HG02588 (cell line): ENCODE results near the gene EPS8L1.
"Not testable (repeated sequence)": the region's sequence is repeated elsewhere in the genome, so short reads cannot be mapped to it uniquely, and the experiment has no call there.

ENCODE experiments used
- ATAC-seq: cut with Tn5 transposase; IDR thresholded peaks from one replicate; pipeline ENCODE4 v1.9.1; 2021; ENCODE audit warnings: mild to moderate bottlenecking, moderate library complexity; ENCODE audit not compliant: unreplicated experiment

The EPS8L1 gene

DNA sequence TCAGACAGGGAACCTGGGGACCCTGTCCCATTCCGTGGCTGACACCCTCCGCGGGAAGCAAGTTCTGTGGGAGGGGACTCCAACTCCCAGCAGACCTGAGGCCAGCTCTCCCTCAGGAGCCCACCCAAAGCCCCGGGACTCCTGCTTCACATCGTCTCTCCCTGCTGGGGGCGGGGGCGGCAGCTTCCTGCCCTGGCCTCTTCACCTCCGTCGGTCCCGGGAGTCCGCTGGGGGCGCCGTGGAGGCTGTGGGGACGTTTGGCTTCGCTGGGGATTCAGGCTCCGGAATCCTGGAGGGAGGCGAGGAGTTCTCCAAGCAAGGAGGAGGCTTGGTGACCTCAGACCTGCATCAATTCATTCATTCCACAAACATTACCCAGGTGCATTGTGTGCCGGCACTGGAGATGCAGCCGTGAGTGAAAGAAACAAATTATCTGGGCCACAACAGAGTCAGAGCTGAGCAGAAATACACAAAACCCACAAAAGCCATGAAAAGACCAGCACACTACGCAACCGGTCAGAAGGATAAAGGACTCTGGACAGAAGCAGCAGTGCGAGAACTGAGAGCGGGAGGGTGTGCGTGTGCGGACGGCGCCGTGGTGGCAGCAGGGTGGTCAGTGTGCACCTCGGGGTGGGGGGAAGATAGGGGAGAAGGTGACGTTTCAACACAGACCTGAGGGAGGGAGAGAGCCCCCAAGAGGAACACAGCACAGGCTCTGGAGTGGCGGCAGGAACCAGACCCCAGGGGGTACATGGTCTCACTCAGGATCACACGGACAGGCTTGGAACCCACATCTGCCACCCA lies 19.0 kb downstream of the EPS8L1 start:
- no peak for ATAC-seq

DNA sequence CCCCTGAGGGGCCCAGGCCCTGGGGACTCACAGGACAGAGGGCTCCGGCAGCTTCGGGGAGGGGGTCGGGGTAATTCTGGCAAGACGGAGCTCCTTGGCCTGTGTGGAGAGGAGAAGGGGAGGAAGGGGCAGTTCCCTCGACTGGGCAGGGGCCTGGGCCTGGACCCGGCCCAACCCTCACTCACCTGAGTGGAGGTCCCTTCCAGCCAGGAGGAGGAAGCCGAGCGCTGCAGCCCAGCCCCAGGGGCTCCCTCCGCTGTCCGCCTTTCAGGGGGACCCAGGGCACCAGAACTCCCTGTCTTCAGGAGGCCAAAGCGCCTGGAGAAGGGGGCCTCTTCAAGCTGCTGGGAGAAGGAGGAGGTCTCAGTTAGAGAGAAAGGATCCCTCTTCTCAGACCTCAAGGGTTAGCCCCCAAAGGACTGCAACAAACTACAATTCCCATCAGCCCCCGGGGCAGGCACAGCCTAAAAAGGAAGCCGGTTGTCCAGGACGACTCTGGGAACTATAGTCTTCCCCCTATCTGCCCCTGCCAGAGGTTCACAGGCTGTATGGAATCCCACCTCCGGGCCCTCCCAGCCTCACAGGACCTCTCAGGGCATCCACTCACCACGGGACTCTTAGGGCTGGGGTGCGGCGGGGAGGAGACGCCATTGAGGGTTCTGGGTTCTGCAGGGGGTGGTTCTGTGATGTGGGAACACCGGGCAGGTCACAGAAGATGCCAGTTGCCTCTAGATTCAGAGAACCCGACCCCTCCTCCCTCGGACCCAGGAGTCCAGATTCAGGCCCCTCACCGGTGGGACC lies 19.8 kb downstream of the EPS8L1 start:
- ATAC-seq = no peak

DNA sequence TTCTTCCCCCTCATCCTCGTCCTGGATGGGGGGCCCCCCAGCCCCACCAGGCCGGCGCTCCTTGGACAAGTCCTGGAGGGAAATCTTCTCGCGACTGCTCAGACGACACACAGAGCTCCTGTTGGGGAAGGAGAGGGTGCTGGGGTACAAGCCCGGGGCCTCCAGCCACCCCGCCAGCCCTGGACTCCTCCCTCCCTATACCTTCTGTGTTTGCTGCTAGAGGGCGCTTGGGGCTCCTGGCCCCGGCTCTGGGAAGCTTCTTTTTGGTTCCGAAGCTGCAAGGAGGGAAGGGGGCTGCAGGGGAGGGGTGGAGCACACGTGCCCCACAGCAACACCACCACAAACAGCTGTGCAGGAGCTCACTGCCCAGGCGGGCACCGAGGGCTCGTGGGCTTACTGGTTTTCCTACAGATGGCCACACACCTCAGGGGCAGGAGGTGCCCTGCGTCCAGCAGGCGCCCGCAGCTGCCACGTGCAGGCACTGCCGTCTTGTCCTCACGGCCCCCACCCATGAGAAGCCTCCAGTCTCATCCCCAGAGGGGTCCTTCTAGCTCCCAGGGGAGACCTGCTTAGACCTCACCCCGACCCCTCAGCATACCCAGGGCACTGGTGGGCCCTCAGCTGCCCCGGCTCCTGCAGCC lies 20.5 kb downstream of the EPS8L1 start:
- no peak for ATAC-seq

DNA sequence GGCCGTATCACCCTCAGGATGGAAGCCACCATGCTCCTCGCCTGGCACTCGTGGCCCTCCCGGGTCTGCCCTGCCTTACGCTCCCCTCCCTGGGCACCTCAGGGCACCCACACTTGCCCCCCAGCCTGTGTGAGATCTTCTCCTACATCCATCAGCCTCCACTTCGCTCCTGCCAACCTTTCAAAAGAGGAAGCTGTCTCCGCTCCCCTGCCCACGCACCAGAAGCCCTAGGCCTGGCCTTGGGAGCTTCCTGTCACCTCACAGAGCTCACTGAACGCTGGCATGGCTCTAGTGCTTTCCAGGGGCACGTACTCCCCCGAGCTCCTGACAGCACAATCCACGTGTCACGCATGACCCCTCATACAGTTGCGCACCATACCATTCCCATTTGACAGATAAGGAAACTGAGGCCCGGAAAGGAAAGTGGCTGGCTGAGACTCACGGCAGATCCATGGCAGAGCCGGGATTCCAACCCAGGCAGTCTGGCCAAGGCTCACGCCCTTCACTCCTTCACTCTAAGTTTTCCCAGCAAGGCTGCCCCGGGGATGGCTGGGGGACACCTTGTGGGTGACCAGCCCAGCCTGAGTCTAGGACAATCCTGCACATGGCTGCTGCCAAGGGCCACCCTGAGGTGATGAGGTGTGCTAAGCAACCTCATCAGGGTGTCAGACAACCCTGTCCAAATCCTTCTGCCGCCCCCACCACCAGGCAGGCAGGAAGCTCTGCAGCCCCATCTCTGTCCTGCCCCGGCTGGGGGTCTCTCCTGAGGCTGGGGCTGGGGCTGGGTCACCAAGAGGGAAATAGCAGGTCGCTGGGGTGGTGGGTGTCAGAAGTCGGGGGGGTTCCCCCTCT lies 22.4 kb downstream of the EPS8L1 start:
- no peak for ATAC-seq

DNA sequence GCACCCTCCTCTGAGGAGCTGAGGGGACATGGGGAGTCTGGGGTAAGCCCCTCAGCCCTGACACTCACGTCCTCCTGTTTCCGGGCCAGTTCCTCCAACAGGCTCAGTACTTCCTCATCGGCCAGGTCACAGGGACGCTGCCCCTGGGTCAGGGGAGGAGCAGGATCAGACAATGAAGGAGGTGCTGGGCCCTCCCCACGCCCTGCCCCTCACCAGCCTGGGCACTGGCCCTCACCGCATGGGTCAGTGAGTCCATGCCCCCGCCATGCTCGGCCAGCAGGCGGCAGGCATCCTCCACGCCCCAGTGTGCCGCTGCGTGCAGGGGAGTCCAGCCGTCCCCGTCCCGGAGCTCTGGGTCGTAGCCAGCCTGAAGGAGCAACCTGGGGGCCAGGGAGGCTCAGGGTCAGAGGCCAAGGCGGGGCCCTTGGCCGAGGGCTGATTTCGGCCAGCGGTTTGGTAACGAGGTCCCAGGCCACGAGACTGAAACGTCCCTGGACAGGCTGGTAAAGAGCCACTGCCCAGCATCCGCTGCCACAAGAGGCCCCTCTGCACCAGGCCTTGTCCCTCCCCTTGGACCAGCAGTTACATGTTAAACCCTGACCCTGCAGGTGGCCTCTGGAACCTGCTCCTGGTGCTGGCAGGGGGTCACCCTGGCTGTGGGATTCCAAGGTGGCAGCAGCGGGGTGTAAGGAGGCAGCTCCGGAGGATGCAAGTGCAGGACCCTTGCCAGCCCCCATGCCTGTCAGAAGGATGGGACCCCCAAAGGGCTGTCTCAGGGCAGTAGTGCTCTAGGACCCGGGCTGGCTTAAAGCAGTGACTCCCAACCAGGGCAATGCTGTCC lies 23.3 kb downstream of the EPS8L1 start:
- no peak for ATAC-seq

DNA sequence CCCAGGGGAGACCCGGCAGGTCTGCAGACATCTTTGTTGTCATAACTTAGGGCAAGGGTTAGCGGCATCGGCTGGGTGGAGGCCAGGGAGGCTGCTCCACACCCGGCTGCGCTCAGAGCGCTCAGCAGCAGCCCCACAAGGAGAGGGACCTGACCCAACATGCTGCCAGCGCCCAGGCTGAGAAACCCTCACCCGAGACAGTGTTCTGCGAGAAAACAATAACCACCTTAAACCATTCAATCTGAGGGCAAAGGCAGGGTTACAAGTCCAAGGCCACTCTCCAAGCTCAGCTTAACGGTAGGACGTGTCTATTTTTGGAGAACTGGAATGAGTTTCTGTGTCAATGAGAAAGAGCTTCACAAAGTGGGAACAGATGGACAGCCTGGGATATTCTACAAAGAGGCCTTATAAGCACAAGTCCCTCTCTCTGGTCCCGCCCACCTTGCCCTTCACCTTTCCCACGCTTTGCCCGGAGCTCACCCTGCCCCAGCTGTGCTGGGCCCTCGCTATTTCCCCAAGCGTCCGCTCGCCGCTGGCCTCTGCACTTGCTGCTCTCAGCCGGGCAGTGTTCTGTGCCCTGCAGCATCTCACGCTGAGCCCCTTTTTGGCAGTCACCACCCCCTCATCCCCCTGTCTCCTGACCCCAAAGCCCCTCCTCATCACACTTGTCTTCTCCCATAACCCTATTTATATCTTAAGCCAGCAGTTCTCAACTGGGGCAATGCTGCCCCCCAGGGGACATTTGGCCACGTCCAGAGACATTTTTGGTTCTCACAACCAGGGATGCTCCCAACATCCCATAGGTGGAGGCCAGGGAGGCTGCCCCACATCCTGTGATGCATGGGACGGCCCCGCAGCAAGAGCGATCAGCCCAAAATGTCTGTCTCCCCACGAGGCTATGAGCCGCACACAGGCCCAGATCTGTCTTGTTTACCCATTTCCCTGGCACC lies 24.2 kb downstream of the EPS8L1 start:
- no peak for ATAC-seq

DNA sequence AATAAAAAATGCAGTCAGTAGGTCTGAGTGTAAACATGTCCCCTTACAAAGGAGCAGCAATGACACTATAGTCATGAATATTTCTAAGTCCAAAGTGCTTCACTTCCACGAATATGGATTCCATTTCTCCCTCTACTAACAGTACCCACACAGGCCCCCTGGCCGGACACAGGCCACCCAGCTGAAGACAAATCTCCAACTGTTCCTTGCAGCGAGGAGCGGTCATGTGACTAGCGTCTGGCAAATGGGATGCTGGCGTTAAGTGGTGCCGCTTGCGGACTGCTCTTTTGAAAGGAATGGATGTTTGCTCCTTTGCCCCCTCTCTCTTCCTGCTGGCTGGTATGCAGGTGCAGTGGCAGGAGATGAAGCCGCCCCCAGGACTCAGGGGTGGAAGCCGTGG lies 25.6 kb downstream of the EPS8L1 start:
- ATAC-seq = no peak

DNA sequence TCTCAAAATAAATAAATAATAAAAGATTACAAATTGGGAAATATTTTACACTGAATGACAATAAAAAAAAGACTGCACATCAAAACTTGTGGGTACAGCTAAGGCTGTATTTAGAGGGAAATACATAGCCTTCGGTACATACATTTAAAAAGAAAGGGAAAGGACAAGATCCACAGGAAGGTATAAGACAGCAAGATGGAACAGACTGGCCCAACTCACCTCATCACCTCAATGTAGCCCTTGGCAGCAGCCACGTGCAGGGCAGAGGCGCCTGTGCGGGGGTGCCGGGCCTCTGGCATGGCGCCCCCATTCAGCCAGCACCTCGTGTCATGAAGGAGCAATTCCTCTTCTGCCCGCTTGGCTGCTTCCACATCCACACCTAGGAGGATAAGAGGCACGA lies 27.5 kb downstream of the EPS8L1 start:
- no peak for ATAC-seq

DNA sequence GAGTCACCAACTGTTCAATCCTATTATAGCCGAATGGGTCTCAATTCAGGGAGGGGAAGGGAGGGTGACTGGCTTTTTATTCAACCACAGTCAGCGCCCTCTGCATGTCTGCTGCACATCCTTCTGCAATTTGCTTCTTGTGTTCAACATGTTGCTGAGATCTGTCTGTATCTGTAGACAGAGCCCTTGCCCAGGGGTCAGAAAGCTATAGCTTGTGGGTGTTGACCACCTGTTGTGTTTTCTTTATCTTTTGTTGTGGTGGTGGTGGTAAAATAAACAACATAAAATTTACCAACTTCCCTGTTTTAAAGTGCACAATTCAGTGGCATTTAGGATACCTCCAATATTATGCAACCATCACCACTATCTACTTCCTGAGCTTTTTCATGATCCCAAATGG lies 29.6 kb downstream of the EPS8L1 start:
- ATAC-seq = no peak

DNA sequence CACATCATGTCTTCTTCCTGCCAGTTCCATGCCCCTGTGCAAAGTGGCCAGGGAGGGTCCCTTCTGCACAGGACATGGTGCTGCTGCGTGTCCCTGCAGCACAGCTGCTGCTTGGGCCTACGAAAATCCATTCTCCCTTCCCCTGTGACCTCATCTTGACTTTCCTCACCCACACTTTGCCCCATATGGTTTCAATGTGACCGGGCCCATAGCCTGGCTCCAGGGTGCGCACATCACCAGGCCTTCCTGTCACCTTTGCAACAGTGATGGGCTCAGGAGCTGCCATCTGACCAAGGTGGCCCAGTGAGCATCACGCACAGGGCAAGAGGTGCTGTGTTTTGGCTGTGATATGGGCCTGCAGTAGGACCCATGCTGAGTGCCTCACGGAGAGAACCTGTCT lies 30.9 kb downstream of the EPS8L1 start:
- no peak for ATAC-seq

DNA sequence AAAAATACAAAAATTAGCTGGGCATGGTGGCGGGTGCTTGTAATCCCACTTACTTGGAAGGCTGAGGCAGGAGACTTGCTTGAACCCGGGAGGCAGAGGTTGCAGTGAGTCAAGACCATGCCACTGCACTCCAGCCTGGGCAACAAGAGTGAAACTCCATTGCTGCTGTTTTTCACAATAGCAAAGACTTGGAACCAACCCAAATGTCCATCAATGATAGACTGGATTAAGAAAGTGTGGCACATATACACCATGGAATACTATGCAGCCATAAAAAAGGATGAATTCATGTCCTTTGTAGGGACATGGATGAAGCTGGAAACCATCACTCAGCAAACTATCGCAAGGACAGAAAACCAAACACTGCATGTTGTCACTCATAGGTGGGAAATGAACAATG lies 31.6 kb downstream of the EPS8L1 start:
- not testable (repeated sequence) for ATAC-seq

DNA sequence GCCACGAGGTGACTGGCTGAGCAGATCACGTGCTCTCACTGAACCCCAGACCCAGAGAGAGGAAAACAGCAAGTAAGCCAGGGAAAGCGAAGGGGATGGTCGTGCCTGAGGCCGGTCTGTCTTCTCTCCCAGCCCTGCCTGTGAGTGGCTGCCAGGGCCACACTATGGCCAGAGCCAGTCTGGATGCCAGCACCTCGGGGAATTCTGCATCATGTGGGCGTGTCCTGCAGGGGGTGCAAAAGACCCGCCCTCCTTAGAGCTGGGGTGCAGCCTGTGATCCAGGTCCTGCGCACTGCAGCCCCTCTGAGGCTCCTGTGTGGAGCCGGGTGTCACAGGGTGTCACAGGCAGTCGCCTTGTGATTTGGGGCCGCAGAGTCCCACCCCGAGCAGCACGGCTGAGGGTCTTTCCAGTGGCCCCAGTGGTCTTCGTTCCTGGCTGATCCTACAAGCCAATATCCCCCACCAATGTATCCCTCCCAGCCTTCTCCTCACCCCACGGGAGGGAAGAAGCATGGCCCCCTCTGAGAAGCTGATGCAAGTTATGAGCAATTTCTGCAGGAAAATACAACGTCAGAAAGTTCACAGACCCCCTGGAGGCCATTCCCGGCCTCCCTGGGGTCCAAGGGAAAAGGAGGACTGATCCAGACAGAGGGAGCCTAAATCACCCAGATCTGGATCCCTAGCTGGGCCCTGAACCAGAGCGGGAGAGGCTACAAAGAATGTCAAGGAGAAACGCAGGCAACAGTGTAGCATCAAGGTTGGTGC lies 34.0 kb downstream of the EPS8L1 start:
- no peak for ATAC-seq

DNA sequence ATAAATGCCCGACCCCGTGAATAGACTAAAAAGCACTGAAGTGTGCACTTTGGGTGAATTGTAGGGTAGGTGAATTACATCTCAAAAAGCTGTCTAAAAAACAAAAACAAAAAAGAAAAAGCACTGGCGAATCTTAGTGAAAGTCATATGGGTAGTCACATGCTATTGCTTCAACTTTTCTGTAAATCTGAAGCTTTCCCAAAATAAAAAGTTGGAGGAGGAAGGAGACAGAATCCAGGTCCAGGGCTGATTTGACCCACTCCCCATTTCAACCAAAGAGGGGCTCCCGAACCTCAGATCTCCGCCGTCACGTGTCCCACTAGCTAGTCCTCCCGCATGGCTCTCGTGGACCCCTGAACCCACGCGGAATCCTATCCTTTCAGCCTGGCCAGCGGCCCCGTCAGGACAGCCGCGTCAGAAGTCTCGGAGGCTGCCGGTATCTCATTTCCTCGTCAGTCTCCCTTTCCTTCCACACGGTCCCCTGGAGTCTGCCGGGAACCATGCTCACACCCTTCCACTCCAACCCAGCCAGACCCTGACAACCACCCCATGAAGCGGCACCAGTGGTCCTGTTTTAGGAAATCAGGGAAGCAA lies 35.7 kb downstream of the EPS8L1 start:
- ATAC-seq = no peak

DNA sequence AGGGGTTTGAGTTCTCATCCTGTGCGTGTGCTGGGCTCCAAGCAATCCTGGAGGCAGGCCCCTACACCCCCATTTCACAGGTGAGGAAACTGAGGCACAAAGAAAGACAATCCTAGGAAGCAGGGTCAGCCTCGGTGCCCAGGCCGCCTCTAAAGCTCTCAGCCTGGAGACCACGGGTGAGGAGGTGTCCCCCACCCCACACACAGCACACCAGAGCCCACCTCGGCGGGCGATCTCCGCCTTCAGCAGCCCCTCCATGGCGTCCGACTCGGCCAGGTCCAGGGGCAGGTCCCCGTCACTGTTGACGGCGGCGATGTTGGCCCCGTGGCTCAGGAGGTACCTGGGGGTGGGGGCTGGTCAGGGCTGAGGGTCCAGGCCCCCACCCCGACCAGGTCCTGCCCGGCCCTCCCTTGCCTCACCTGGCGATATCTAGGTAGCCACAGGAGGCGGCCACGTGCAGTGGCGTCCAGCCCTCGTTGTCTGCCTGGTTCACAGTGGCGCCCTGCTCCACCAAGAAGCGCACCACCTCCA lies 36.6 kb downstream of the EPS8L1 start:
- ATAC-seq = no peak

DNA sequence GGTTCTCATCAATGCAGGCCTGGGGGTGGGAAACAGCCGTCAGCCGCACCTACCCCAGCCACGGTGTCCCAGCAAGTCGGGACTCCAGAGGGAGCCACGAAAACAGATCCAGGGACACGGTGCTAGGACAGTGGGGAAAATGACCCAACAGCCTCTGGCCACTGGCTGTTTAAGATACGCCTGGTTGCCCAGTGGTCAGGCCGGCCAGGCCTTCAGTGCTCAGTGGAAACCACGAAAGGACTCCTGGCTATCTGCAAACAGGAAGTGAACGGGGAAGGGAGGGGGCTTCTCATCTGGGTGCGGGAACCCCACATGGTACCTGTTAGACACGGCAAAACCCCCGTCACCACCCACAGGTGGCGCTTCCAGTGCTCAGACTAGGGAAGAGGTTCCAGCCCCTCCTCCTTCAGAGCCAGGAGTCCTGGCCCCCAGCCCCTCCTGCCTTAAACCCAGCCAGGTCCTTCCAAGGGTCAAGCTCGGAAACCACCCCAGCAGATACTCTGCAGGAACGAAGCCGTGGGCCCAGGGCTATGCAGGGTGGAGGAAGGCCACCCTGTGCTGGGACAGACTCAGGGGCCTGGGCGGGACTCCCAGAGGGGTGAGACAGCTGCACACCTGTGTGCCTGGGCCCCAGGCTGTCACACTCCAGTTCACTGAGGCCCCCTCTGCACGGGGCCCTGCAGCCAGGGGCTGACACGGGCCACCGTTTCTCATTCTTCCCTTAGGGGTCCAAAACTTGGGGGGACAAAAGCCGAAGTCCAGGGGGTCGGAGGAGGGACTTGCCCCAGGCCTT lies 37.3 kb downstream of the EPS8L1 start:
- no peak for ATAC-seq

DNA sequence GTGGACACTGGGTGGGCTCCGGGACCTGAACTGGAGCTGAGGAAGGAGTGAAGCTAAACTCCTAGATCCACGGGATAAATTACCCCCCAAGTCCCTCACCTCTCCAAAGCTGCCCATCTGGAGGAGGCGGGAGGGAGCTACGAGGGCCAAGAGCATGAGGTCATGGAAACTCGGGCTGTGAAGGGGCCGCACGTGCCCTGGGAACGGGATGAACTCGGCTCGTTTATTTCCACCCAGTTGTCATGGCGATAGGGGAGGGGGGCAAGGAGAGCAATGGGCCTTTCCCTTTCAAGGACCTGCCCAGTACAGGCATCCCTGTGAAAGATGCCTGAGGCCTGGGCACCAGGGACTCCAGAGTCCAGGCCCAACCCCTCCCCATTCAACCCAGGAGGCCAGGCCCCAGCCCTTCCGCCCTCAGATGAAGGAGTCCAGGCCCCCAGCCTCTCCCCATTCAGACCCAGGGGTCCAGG lies 37.9 kb downstream of the EPS8L1 start:
- no peak for ATAC-seq
